ENCODE data around the gene FNTB. TPM values are rescaled to one million over a fixed set of nuclear protein-coding genes. Genes with fewer than 3 reads are reported as not detected.
A peak's percentile ranks its signal among the peaks of the same experiment; 100 is the strongest.

FNTB gene, protein sequence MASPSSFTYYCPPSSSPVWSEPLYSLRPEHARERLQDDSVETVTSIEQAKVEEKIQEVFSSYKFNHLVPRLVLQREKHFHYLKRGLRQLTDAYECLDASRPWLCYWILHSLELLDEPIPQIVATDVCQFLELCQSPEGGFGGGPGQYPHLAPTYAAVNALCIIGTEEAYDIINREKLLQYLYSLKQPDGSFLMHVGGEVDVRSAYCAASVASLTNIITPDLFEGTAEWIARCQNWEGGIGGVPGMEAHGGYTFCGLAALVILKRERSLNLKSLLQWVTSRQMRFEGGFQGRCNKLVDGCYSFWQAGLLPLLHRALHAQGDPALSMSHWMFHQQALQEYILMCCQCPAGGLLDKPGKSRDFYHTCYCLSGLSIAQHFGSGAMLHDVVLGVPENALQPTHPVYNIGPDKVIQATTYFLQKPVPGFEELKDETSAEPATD
- total RNA-seq = 9.2 and 12.1 TPM in 2 replicates

DNA sequence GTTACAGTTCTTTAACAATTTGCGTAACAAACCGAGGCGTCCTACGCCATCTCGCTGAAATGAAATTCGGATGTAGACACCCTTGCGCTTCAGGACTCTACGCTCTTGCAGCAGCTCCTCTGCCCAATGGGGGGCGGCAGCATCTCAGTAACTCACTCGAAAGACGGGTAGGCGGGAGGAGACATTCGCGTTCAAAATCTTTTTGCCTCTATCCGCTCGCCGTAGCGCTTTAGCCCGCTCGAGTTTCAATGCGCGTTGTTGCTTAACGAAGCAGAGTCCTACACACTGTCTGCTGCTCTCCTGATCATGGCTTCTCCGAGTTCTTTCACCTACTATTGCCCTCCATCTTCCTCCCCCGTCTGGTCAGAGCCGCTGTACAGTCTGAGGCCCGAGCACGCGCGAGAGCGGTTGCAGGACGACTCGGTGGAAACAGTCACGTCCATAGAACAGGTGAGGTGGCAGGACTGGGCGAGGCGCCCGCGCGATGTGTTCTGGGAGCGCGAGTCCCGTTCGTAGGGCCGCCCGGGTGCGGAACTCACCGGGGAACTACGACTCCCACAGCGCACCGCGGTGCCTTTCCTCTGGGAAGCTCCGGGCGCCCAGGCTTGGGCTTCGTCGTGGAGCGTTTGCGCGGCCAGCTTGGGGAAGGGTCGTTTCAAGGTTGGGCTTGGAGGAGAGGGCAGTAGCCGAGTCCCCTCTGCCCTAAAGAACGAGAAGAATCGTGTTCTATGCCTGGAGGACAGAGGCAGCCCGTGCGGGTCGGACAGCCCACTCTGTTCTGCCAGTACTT lies at the start of gene FNTB:
TSS of gene FNTB (plus strand) at position 248 of the 790 bp plus-strand sequence. CDS start at position 307, 59 bp downstream.
- DNase-seq (ENCODE audit: low read depth, low spot score) = peak; percentile 84

DNA sequence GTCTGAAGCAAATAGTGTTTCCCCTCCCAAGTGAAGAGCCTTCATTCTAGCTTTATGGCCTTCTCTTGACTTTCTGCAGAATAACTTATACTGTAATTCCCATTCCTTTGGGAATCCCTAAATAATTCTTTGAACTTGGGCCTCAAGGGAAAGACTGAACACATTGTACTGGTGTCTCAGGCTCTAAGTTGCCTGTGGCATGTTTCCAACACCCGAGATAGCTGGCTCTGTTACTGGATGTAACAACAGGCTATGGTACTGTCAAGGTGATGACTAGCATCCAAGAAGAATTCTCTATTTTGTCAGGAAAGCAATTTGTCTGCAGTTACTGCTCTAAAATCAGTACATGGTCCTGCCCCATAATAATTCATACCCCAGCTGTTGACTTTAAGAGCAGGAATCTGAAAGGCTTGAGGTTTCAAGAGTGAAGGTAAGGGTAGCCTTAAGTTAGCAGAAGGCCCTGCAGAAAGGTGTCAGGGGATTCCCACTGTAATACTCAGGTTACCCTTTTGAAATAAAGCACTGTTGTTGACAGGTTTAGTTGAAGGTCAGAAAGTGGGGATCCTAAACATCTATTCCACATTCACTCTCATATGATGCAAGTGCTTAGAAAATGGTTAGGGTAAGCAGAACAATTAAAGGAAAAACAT lies 49.4 kb upstream of the FNTB start:
- no peak for DNase-seq (ENCODE audit: low read depth, low spot score)

DNA sequence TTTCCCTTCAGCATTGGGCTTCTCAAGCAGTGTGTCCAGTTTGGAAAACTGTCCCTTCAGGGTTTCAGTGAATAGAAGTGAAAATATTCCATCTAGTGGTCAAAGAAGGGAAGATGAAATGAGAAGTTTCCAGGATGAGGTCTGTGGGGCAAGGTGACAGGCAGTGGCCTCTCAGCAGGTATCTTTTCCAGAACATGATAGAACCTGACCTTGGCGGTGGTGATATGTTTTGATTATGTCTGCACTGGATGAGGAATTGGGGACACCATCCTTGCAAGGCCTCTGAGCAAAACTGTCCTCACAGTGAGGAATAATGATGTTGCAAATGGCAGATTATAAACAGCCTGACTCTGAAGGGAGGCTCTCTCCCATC lies 48.9 kb upstream of the FNTB start:
- DNase-seq (ENCODE audit: low read depth, low spot score) = no peak

DNA sequence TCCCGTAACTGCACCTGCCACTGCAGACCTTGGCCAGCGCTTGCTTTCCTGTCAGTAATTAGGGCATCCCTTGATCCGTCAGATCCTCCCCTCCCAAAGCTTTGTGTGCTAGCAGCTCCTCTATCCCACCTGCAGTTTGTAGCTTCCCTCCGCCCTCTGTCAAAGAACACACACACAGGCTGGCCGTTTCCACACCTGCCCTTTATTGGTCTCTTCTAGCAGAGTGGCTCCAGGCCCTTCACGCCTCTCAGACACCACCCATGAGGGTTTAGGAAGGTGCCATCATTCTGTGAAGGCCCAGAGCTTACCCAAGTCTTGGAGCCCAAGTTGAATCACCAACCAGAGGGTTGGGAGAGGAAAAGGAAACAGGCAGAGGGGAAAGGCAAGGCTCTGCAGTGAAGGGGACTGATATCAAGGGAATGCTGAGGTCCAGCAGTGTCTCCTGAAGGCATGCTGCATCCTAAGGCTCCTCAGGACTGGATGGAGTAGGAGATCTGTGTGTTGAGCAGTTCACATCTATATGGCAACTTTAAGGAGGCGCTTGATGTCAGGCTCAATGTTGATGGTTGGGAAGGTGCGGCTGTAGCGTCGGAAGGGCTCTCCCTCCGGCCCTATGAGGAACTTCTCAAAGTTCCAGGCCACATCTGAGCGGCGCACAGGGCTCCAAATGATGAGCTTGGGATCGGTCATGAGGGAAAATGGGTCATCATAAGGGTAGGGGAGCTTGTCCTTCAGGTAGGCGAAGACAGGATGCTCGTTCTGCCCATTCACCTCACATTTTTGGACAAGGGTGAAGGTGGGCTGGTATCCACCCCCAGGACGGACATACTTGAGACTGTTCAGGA lies 47.5 kb upstream of the FNTB start:
- DNase-seq (ENCODE audit: low read depth, low spot score) = no peak

DNA sequence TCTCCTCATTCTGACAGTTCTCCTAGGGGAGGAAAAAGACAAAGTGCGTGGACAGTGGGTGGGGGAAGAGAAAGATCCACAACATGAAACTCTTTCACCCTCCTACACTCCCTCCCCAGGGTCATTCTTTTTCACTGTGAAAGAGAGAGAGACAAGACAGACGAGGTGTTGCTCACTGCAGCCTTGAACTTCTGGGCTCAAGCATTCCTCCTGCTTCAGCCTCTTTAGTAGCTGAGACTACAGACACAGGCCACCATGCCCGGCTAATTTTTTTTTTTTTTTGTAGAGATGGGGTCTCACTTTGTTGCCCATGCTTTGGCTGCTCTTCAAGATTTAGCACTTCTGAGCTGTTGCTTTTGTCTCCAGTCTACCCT lies 46.9 kb upstream of the FNTB start:
- DNase-seq (ENCODE audit: low read depth, low spot score) = no peak

DNA sequence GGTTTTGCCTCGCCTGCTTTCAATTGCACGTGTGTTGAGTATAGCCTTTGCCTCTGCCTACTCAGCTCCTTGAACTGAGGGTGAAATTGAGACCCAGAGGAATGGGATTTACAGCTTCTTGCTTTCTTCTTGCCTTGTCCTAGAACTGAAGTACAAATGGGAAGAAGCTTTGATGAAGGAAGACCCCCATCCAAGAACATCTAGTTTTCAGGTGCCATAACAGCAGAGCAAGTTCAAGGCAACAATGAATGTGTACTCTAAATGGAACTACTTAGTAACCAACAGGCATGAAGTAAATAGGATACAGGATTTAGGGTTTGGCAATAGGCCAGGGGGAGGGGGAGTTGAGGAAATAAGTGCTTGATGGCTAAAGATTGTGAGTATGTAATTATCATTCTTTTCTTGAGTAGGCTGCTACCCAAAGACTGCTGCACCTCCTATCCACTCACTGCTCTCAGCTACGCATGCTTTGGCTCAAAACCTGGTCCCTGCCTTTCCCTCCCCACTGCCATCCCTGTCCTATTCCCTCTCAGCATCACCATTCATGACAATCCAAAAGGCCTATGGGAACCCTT lies 46.3 kb upstream of the FNTB start:
- DNase-seq (ENCODE audit: low read depth, low spot score) = no peak

DNA sequence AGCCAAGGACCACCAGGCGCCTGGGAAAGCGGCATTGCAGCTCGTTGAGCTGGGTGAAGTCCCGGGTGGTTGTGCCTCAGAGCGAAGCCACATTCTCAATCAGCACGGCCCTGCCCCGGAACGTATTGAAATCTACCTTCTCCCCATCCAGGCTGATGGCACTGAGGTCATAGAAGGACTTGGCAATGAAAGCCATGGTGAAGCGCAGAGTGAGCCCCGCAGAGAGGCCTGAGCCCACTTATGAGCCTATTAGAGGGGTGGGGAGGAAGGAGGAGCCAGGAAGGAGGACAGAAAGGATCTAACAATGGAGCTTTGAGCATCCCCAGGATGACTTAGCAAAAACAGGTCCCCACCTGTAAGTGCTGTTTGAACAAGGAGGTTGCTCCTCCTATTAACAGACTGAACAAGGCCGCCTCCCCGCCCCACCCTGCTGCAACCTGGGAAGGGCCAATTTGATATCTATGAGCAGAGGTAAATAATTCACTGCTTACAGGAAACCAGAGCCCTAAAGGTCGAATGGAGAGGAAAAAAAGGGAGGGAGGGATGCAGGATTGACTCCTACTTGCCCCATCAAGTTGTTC lies 44.1 kb upstream of the FNTB start, which contains the start of gene GPX2:
TSS of gene GPX2 (minus strand) at position 215 of the 581 bp plus-strand sequence. CDS start at position 196, 19 bp downstream.
- DNase-seq (ENCODE audit: low read depth, low spot score) = no peak

DNA sequence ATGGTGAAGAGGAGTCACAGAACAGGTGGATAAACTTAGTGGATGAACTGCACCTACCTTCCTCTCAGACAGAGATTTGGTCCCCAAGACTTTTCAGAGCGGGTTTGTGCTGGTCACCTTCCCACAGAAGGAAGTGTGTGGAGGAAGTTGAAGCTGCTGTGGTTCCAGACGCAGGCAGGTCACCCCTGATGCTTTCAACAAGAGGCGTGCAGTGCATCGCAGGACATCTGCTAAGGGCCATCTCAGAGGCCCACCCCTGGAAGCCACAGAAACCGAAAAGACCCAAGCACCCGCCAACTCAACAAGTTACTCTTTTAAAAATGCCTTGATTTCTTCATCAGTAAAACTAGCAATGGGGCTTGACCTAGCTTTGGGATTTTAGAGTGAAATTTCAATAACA lies 43.1 kb upstream of the FNTB start:
- no peak for DNase-seq (ENCODE audit: low read depth, low spot score)

DNA sequence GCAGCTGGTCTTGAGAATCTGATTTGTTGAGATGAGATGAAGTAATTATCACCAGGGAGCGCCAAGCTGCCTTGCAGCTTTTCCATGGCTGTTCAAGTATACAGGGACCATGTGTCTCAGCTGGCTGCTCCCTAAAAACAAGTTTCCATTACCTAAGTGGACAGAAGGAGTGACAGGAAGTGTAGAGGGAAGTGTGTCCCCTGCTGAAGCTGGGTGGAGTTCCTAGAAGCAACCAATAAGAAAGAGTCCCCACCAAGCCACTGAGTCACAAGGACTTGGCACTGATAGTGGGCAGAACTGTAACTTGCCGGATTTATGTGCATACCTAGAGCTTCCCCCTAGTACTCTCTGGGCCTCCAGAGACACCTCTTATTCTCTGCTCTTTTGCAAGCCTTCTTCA lies 42.7 kb upstream of the FNTB start:
- DNase-seq (ENCODE audit: low read depth, low spot score) = no peak

DNA sequence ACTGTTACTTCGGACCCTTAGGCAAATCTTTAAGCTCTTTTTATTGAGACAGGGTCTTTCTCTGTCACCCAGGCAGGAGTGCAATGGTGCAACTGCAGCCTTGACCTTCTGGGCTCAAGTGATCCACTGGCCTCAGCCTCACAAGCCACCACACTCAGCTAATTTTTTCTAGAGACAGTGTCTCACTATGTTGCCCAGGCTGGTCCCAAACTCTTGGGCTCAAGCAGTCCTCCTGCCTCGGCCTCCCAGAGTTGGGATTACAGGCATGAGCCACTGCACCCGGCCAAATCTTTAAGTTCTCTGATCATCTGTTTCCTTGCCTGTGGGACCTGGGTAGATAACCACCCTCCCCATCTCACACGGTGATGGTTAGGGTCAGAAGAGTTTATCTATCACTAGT lies 41.8 kb upstream of the FNTB start:
- no peak for DNase-seq (ENCODE audit: low read depth, low spot score)

DNA sequence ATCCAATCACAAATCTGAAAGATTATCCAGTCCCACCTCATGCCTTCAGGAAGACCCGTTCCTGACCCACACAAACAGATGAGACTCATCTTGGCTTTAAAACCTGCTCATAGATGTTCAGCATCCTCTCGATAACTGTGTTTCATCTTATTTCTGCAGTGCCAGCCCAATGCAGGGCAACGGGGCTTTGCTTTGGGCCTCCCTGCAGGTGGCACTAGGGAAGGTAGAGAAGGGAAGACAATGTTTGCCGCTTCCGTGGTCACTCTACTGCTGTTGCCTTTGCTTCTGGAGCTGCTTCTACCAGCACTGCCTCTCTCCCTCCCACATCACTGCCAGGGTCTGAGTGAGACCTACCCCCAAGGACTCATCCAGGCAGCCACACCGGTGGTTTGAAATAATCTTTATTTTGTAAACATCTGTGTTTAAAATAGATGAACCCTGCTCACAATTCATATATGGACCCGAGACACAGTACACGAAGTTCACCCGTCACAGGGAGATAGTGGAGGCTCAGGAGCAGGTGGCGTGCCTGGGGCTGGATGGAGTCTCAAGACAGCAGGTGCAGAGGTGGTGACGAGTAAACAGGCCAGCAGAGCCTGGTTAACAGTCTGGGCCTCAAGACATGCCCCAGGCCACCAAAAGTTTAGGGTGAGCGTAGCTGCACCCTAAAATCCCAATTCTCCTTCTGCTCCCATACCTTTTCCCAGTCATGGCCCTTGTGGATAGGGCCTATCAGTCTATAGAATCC lies 41.1 kb upstream of the FNTB start:
- no peak for DNase-seq (ENCODE audit: low read depth, low spot score)

DNA sequence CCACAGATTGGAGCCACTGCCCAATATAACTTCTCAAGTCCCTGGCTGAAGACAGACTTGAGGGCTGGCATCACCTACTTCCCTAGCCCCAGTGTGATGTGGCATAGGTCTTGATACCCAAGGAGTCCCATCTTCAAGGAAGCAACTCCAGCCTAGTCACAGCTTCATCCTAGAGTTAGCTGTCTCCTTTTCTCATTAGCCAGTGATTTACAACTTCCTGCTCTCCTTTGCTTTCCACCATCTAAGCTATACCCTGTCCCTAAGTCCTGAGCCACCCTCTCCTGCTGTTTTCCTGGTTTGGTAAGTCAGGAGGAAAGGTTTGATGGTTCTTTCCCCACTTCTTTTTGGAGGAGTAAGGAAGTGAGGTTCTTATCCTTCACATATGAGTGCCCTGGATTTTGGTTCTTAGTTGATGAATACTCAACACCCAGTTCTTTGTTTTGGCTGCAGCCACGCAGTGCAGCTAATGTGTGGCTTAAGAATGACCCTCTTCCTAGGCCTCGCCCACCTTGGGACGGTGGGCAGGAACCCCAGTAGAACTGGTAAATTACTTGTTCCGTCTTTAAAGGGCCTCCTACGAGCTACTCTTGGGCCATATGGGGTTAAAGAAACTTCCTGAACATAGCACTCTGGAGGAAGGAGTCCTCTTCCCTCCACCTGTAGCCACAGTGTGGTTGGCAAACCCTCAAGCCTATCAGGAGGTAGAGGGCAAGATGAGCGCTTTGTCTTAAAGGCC lies 40.2 kb upstream of the FNTB start:
- DNase-seq (ENCODE audit: low read depth, low spot score) = no peak

DNA sequence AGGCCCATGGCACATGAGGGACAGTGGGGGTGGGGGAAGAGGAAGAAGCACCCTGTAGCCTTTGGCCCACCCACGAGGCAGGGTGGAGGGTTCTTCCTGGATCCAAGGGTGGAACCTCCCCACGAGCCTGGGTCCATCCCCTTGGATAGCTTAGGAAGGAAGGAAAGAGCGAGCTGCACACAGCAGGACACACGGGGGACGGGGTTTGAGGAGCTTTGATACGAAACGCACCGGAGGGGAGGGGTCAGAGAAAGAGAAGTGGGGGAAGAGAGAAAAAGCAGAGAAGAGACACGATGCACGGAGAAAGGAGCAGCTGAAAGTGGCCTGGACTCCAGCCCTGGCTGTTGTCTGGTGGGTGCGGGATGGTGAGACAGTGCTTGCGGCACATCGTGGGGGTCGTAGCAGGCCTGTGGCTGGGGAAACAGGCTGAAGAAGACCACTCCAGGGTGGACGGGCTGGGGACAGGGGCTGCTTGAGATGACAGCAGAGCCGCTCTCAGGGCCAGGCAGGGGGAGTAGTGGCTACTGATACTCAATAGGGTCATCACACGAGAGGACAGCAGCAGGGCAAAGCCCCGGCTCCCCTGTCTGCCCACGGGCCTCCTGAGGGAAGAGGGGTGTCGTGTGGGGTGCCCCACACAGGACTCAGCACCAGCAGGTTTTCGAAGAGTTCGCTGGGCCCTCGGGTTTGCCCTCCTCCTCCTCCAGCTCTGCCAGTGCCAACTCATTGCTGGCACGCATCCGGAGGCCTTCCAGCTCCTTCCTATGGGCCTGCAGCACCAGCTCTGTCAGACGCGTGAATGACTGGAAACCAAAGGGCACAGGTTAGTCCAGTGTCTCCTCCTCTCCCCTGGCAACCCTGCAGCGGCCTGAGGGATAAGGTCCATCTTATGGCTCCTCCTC lies 38.7 kb upstream of the FNTB start:
- DNase-seq (ENCODE audit: low read depth, low spot score) = no peak

DNA sequence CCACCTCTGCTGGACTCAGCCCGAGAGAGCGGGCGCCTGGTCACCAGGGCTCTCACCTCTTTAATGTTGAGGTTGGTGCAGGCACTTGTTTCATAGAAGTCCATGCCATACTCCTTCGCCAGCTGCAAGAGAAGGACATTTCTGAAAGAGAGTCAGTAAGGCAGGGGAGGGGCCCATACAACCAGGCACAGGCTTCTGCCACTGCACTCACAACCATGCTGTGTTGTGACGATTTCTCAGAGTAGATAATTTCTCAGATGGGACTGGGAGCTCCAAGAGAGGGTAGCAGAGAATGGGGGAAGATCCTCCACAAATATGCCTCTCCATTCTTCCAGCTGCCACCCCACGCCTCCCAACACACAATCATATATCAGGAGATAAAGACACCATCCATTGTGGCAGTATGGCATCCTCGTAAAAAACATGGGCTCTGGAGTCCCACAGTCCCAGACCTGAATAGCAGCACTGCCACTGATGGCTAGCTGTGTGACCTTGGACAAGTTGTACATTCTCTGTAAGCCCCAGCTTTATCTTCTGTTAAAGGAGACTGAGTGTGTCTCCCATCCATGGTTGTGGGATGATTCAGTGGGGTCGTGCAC lies 38.0 kb upstream of the FNTB start:
- no peak for DNase-seq (ENCODE audit: low read depth, low spot score)

DNA sequence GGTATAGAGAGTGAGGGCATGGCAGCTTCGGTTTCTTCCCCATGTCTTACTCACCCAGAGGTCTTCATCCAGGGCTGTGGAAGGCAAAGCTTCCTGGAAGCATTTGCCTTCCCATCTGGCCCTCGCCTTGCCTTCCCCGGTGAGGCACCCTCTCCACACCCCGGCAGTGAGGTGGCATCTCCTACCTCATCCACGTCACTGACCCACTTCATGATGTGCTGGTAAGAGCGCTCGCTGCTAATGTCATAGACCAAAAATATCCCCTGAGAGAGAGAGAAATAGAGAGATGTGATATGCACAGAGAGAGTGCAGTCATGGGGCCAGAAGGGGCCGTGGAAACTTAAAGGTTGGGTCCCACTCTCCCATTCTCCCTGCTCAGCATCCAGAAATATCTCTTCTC lies 35.8 kb upstream of the FNTB start:
- no peak for DNase-seq (ENCODE audit: low read depth, low spot score)

DNA sequence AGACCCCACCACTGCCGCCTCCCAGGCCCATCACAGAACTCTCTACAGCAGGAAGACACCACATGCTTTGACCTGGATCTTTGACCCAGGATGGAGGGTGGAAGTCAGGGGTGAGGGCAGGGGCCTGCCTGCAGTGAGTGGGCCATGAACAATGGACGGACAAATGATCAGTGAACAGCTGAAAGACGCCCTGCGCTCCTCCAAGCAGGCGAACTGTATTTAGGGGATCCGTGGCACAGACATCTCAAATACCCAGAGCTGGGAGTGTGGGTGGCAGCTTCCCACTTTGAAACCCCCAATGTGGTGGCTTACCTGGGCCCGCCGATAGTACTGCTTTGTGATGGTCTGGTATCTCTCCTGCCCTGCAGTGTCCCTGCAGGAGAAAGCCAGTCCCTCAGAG lies 35.4 kb upstream of the FNTB start:
- DNase-seq (ENCODE audit: low read depth, low spot score) = no peak

DNA sequence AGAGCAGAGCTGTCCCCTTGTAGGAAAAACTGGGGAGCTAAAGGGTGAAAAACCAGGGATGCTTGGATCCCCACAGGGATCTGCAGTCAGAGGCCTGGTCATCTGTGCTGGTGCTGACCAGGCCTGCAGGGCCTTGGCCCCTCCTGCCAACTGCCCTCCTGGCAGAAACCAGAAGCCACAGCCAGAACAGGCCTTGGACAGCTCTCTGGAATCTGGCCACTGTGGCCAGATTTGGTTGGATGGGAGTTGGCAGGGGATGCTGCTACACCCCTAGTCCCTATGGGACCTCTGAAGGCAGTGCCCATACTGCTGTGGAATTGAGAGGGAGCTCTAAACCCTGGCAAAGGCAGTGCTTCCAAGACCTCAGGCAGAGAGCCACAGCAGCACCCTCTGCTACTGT lies 35.0 kb upstream of the FNTB start:
- DNase-seq (ENCODE audit: low read depth, low spot score) = no peak
